ENCODE data around the gene FGGY.

FGGY gene

DNA sequence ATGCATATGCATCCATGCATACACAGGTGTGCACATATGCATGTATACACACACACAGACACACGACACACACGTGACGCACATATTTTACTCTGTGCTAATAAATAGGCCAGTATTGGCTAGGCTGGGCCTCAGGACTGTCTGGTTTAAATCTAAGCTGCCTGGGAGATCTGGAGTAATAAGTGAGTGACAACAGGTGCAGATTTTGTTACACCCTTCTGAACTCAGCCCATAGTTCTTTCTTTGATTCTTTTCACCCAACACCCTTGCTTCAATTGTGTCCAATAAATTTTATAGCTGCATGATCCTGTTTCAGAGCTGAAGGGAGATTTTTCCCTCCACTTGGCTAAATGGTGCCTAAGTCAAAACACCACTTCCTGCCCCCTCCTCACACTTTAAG lies 132.8 kb downstream of the FGGY start:
- TF ChIP-seq CTCF (IDR thresholded peaks at IDR 0.05; ENCODE audit: insufficient read depth, low read length, missing control alignments) = no peak
- no peak overlapping the region for H3K4me3 ChIP-seq (ENCODE audit: low read depth, low read length)
- no peak for DNase-seq (ENCODE audit: low read depth, low spot score)
- POLR2A ChIA-PET = no interaction called here
- CTCF ChIA-PET = interaction anchor here (1.2 to 1.5 kb wide), 2 partner anchors 13 to 269 kb away, joined by 3 read pairs; no protein-coding TSS in a partner anchor

GRCh38 chr1:59431566-59432294 lies 134.8 kb downstream of the FGGY start:
- ChIA-PET CTCF (interaction anchor here (0.9 to 1.7 kb wide), 4 partner anchors 16 to 268 kb away, joined by 3 to 5 read pairs (median 3); no protein-coding TSS in a partner anchor), POLR2A (interaction anchor here (0.9 kb wide), 1 partner anchor 648 kb away, joined by 3 read pairs; the partner anchor contains the start of gene JUN)
- TF ChIP-seq CTCF (IDR thresholded peaks at IDR 0.05; ENCODE audit: insufficient read depth, low read length, missing control alignments) = no peak
- H3K4me3 ChIP-seq (ENCODE audit: low read depth, low read length) = no peak overlapping the region
- DNase-seq (ENCODE audit: low read depth, low spot score) = no peak

DNA sequence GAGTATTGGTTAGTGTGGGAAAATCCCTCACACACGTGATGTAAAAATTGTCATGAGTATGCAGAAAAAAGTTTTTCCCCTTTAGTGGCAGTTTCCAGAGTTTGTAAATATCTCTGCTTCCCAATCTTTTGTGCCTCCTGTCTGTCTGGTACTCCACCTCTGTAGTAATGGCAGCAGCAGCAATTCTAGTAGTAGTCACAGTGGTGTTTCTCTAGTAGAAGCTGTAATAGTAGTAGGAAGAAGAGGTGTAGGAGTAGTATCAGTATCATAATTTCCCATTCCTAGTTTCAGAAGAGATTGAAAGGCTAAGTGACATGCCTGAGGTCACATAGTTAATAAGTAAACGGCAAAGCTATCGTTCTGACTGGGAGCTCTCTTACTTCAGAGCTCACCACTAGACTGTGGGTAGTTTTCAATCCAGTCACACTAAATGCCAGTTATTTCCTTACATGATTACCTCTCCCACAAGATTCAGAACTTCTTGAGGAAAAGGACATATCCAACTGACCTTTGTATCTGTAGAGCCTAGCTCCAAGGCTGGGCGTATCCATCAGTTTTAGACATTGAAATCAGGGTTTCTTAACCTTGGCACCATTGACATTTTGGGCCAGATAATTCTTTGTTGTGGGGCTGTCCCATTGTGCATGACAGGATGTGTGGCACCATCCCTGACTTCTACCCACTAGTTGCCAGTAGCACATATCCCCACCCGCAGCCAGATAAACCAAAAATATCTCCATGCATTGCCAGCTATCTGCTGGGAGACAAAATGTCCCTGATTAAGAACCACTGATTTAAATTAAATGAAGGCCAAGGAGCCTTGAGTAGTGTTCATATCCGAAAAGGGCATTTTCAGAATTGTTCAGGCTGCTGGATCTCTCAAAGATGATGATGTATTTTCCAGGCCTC lies 135.9 kb downstream of the FGGY start:
- POLR2A ChIA-PET = interaction anchor here (0.9 kb wide), 1 partner anchor 649 kb away, joined by 3 read pairs; the partner anchor contains the start of gene JUN
- TF ChIP-seq CTCF (IDR thresholded peaks at IDR 0.05; ENCODE audit: insufficient read depth, low read length, missing control alignments) = no peak
- H3K4me3 ChIP-seq (ENCODE audit: low read depth, low read length) = no peak overlapping the region
- CTCF ChIA-PET = interaction anchor here (1.4 to 1.7 kb wide), 2 partner anchors 17 to 19 kb away, joined by 3 to 5 read pairs; no protein-coding TSS in a partner anchor
- DNase-seq (ENCODE audit: low read depth, low spot score) = no peak

DNA sequence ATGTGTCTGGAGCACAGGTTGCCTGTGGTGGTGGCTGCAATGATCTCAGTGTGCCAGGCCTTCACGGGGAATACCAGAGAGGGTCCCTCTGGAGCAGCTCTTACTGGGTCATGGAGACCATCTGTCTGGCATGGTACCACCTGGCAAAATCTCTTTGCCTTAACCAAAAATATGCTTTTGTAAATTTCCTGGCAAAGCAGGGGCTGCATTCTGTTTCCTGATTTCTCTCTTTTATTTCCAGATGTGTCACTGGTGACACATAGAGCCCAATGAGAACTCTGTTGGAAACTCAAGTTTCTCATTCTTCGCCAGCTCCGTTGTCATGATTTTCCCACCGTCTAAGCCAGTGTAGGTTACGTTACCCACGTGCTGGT lies 136.5 kb downstream of the FGGY start:
- POLR2A ChIA-PET = no interaction called here
- CTCF ChIA-PET = no interaction called here
- no peak for DNase-seq (ENCODE audit: low read depth, low spot score)
- TF ChIP-seq CTCF (IDR thresholded peaks at IDR 0.05; ENCODE audit: insufficient read depth, low read length, missing control alignments) = no peak
- no peak overlapping the region for H3K4me3 ChIP-seq (ENCODE audit: low read depth, low read length)

DNA sequence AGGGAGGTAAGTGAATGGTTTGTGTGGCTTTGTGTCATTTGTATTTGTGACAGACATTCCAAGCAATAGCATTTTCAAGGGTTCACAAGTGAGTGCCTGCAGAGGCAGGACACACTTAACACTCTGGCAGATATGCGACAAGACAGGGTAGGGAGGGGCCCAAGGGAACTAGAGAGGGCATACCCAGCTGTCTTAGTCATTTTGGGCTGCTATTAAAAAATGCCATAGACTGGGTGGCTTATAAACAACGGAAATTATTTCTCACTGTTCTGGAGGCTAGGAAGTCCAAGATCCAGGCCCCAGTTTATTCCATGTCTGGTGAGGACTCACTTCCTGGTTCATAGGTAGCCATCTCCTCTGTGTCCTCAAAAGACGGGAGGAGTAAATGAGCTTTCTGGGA lies 137.4 kb downstream of the FGGY start:
- no peak overlapping the region for H3K4me3 ChIP-seq (ENCODE audit: low read depth, low read length)
- POLR2A ChIA-PET = no interaction called here
- no peak for DNase-seq (ENCODE audit: low read depth, low spot score)
- TF ChIP-seq CTCF (IDR thresholded peaks at IDR 0.05; ENCODE audit: insufficient read depth, low read length, missing control alignments) = no peak
- CTCF ChIA-PET = no interaction called here

- ChIA-PET POLR2A (no interaction called here), CTCF (no interaction called here)
- DNase-seq (ENCODE audit: low read depth, low spot score) = no peak
- TF ChIP-seq CTCF (IDR thresholded peaks at IDR 0.05; ENCODE audit: insufficient read depth, low read length, missing control alignments) = no peak
- no peak overlapping the region for H3K4me3 ChIP-seq (ENCODE audit: low read depth, low read length)
These were observed 139.7 kb downstream of the FGGY start for GRCh38 chr1:59436637-59437036.

Data from AG04449 (cell line).